K562 (cell line): ENCODE results near the gene FOXL2NB. TPM values are rescaled to one million over a fixed set of nuclear protein-coding genes. Genes with fewer than 3 reads are reported as not detected.

Source experiments
- ARID1B ChIP-seq: fragments of 450-650 bp; IDR thresholded peaks from 2 replicates; pipeline ENCODE4 v1.6.1; 2016; ENCODE audit warnings: antibody characterized with exemption, mild to moderate bottlenecking, inconsistent platforms
- ARNT ChIP-seq, 2 experiments: fragments of 450-650 bp; IDR thresholded peaks; 2 replicates each; pipeline ENCODE4 v1.6.1; 2016; ENCODE audit warnings: mild to moderate bottlenecking in 1 of 2
- CXXC5 ChIP-seq: fragments of 250-450 bp; sonication (Bioruptor Pico); IDR thresholded peaks from 2 replicates; pipeline ENCODE4 v1.8.0; 2022; ENCODE audit warnings: inconsistent platforms, mild to moderate bottlenecking, moderate library complexity
- DPF2 ChIP-seq: fragments of 450-650 bp; IDR thresholded peaks from 2 replicates; pipeline ENCODE4 v1.6.1; 2016
- EHMT2 ChIP-seq: fragments of 450-650 bp; IDR thresholded peaks from 2 replicates; pipeline ENCODE4 v1.6.1; 2018; ENCODE audit warnings: antibody characterized with exemption
- ETS1 ChIP-seq: conservative IDR thresholded peaks from 2 replicates; pipeline ENCODE4 v1.6.1; 2011; ENCODE audit warnings: low read depth, mild to moderate bottlenecking, low read length; ENCODE audit not compliant: control insufficient read depth
- RBM17 ChIP-seq: fragments of 200-400 bp; formaldehyde crosslinking; IDR thresholded peaks from 2 replicates; pipeline ENCODE4 v1.6.1; 2017; ENCODE audit warnings: low read depth, mild to moderate bottlenecking, low read length, borderline replicate concordance
- ZBTB11 ChIP-seq, 3 experiments: fragments of 200-800 bp in 1 of 3; fragments of 250-450 bp in 1 of 3; fragments of 450-650 bp in 1 of 3; sonication (Bioruptor Pico) in 1 of 3; sonication (Bioruptor generic) in 1 of 3; formaldehyde crosslinking in 1 of 3; IDR thresholded peaks; 2 replicates each; pipeline versions ENCODE4 v1.6.1 to v1.8.0; 2016 to 2022; ENCODE audit warnings: mild to moderate bottlenecking in 2 of 3, missing genetic modification characterization in 2 of 3, missing compliant biosample characterization in 1 of 3, moderate library complexity in 1 of 3
- ZBTB2 ChIP-seq: fragments of 450-650 bp; IDR thresholded peaks from 2 replicates; pipeline ENCODE4 v1.6.1; 2016; ENCODE audit warnings: antibody characterized with exemption
- ZBTB33 ChIP-seq: sonication (generic); formaldehyde crosslinking; IDR thresholded peaks from 2 replicates; pipeline ENCODE4 v1.8.1; 2023; ENCODE audit warnings: mild to moderate bottlenecking, missing genetic modification reagents
- polyA plus RNA-seq, 8 experiments: library from polyadenylated mRNA; depleted of rRNA in 4 of 8; stranded (reverse) in 5 of 8; unstranded in 3 of 8; fragments of >200 nt; fragmentation: Nextera tagmentation in 2 of 8; fragmentation: Illumina TruSeq in 1 of 8; extraction: Ambion mirVana in 2 of 8; extraction: Trizol in 1 of 8; gene quantifications; 2 replicates each; pipeline versions ENCODE4 v1.2.1 to v1.2.3, GENCODE V29; 2011 to 2014; ENCODE audit warnings: inconsistent platforms in 1 of 8, missing spikeins in 1 of 8
- total RNA-seq, 7 experiments: library from RNA; depleted of rRNA in 6 of 7; stranded (reverse); fragments of >200 nt in 6 of 7; fragmentation: Illumina TruSeq in 2 of 7; extraction: Trizol in 2 of 7; gene quantifications; 2 replicates each; pipeline versions ENCODE4 v1.2.1 to v1.2.3, GENCODE V29; 2011 to 2021; ENCODE audit warnings: low replicate concordance in 1 of 7

The FOXL2NB gene
- total and polyA plus RNA-seq, 9 of the 15 experiments (the other 6 are each of a cell fraction or from before 2014, with no cell fraction given) = 0.71 to 17.4 (median 9.0) TPM

GRCh38 chr3:138944929-138945708 is 1.9 kb upstream of the FOXL2NB start (continued):
- TF ChIP-seq ZBTB11 (CRISPR knock-in tag; IDR thresholded peaks at IDR 0.05) (peak in 1 of 3 experiments; percentile 65; a peak in 1 of 6 replicates), ZBTB2 (peak; percentile 52; the same call in 1 of the 2 replicates), ETS1 (peak; percentile 48; the same call in 1 of the 2 replicates), CXXC5 (CRISPR knock-in tag) (peak; percentile 19), ARNT (IDR thresholded peaks at IDR 0.05) (0 out of 4 replicates have a peak, but pooled peaks of 1 of the 2 experiments have one; percentile 13), DPF2 (no peak), ZBTB33 (CRISPR knock-in tag) (peak; percentile 77), EHMT2 (no peak), RBM17 (no peak), ARID1B (0 out of 2 replicates have a peak, but pooled peaks have one; percentile 29)
